ENCODE measurements around the gene ZNF597.

- TF ChIP-seq CTCF (conservative IDR thresholded peaks at IDR 0.05) (no peak), ZFX (IDR thresholded peaks at IDR 0.05) (no peak)
Observed at GRCh38 chr16:3492356-3492755, 49.1 kb upstream of the ZNF597 start.
